Fibroblast of lung (primary cell): ENCODE data around the gene GSE1. TPM values are rescaled to one million over a fixed set of nuclear protein-coding genes. Genes with fewer than 3 reads are reported as not detected.
A peak's percentile ranks its signal among the peaks of the same experiment; 100 is the strongest.

ENCODE experiments used
- DNase-seq, 2 donors: peaks; one replicate each; pipeline versions ENCODE4 v3.0.0 to v3.0.0-alpha.2; 2010; ENCODE audit warnings: low read depth in 2 of 2
- H2AFZ ChIP-seq: 2 replicates; pipeline ENCODE4 v1.5.1; 2012; ENCODE audit warnings: low read length, control low read depth, inconsistent platforms
- H3K27ac ChIP-seq: 2 replicates; pipeline ENCODE4 v1.5.1; 2011; ENCODE audit warnings: low read length, control low read depth; ENCODE audit not compliant: insufficient read depth
- H3K27me3 ChIP-seq: 2 replicates; pipeline ENCODE4 v1.5.1; 2011; ENCODE audit warnings: mild to moderate bottlenecking, low read length; ENCODE audit not compliant: control insufficient read depth, insufficient read depth
- H3K36me3 ChIP-seq: 2 replicates; pipeline ENCODE4 v1.5.1; 2011; ENCODE audit warnings: low read length; ENCODE audit not compliant: control insufficient read depth, insufficient read depth
- H3K4me1 ChIP-seq: 2 replicates; pipeline ENCODE4 v1.5.1; 2011; ENCODE audit warnings: low read length; ENCODE audit not compliant: control insufficient read depth, insufficient read depth; ENCODE audit errors: extremely low read depth
- H3K4me2 ChIP-seq: 2 replicates; pipeline ENCODE4 v1.5.1; 2011; ENCODE audit warnings: low read length, control low read depth; ENCODE audit not compliant: insufficient read depth; ENCODE audit errors: extremely low read depth
- H3K4me3 ChIP-seq, 4 experiments: fragments of 200-600 bp in 1 of 4; sonication (generic) in 1 of 4; replicated peaks in 1 of 4; 2 replicates each; pipeline ENCODE4 v1.5.1; 2011 to 2016; ENCODE audit warnings: low read length in 4 of 4, low read depth in 3 of 4, mild to moderate bottlenecking in 3 of 4, control low read depth in 2 of 4, inconsistent platforms in 1 of 4, mixed read lengths in 1 of 4; ENCODE audit not compliant: insufficient read depth in 1 of 4; ENCODE audit errors: control extremely low read depth in 1 of 4
- H3K79me2 ChIP-seq: 2 replicates; pipeline ENCODE4 v1.5.1; 2012; ENCODE audit warnings: mild to moderate bottlenecking, low read length, inconsistent platforms; ENCODE audit not compliant: control insufficient read depth, insufficient read depth
- H3K9ac ChIP-seq: 2 replicates; pipeline ENCODE4 v1.5.1; 2011; ENCODE audit warnings: mild to moderate bottlenecking, low read length, control low read depth; ENCODE audit not compliant: insufficient read depth
- H3K9me3 ChIP-seq: 2 replicates; pipeline ENCODE4 v1.5.1; 2012; ENCODE audit warnings: low read depth, low read length; ENCODE audit not compliant: control insufficient read depth, insufficient read depth
- H4K20me1 ChIP-seq: 2 replicates; pipeline ENCODE4 v1.5.1; 2011; ENCODE audit warnings: low read length; ENCODE audit not compliant: control insufficient read depth, insufficient read depth; ENCODE audit errors: extremely low read depth
- EZH2 ChIP-seq: IDR thresholded peaks from 2 replicates; pipeline ENCODE4 v1.5.1; 2012; ENCODE audit warnings: low read length, control low read depth, mild to moderate bottlenecking; ENCODE audit errors: missing control alignments
- polyA plus RNA-seq, 2 donors: library from polyadenylated mRNA; depleted of rRNA in 1 of 2; stranded (reverse) in 1 of 2; unstranded in 1 of 2; fragments of >200 nt; gene quantifications; 2 replicates each; pipeline ENCODE4 v1.2.1, GENCODE V29; 2011 to 2012; ENCODE audit warnings: missing spikeins in 1 of 2
- total RNA-seq: library from RNA; depleted of rRNA; stranded (reverse); fragments of >200 nt; gene quantifications from 2 replicates; pipeline ENCODE4 v1.2.1, GENCODE V29; 2014
- TF ChIP-seq, protein P1 (sequence below), 2 donors: IDR thresholded peaks in 1 of 2; conservative IDR thresholded peaks in 1 of 2; 1 replicate in 1 of 2; 2 replicates in 1 of 2; pipeline ENCODE4 v1.5.1; 2011 to 2012; ENCODE audit warnings: low read length in 2 of 2, control low read depth in 1 of 2, inconsistent platforms in 1 of 2, low read depth in 1 of 2, mild to moderate bottlenecking in 1 of 2

The GSE1 gene
- total and polyA plus RNA-seq, 2 donors (not counting 1 experiment from before 2014, with no cell fraction given) = 11.0 to 35.7 TPM

DNA sequence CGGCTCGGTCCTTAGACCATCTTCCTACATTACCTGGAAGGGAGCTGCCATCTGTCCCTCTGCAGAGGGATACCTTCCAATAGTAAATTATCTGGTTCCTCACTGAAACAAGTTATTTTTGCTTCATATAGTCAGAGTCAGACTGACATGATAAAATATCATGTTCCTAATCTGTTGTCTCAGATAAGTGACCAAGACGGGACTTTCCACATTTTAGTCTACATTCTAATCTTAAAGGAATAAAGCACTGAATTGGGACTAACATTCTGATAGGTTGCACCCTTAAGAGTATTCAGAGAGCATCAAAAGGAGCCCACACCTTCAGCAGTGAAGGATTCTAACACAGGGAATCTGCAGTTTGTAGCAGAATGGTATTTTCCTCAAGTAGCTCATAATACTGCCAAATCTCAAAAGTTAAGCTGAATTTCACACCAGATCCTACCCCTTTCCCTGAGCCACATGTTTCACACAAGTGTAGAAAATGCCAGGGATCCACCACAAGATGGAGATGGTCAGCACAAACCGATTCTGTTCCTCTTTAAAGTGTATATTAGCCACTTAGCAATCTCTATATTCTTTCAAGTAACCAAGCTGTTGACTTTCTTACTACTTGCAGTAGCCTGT lies 62.2 kb downstream of the GSE1 start:
- peak; percentile 17 to 59 for DNase-seq
- Histone ChIP-seq H3K9ac (no peak overlapping the region), H3K27ac (no peak overlapping the region), H3K36me3 (peaks cover 10% of the 10 kb centered on the region), H3K9me3 (no peaks in the 10 kb centered on the region), H2AFZ (no peak overlapping the region), H3K4me3 (no peak overlapping the region), H3K79me2 (no peaks in the 10 kb centered on the region), H4K20me1 (no peaks in the 10 kb centered on the region), H3K27me3 (no peaks in the 10 kb centered on the region), H3K4me2 (no peak overlapping the region), H3K4me1 (peaks cover 10% of the 10 kb centered on the region)
- no peak for TF ChIP-seq EZH2
- TF ChIP-seq, protein P1, sequence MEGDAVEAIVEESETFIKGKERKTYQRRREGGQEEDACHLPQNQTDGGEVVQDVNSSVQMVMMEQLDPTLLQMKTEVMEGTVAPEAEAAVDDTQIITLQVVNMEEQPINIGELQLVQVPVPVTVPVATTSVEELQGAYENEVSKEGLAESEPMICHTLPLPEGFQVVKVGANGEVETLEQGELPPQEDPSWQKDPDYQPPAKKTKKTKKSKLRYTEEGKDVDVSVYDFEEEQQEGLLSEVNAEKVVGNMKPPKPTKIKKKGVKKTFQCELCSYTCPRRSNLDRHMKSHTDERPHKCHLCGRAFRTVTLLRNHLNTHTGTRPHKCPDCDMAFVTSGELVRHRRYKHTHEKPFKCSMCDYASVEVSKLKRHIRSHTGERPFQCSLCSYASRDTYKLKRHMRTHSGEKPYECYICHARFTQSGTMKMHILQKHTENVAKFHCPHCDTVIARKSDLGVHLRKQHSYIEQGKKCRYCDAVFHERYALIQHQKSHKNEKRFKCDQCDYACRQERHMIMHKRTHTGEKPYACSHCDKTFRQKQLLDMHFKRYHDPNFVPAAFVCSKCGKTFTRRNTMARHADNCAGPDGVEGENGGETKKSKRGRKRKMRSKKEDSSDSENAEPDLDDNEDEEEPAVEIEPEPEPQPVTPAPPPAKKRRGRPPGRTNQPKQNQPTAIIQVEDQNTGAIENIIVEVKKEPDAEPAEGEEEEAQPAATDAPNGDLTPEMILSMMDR (conservative IDR thresholded peaks at IDR 0.05 in 1 of 2, IDR thresholded peaks at IDR 0.05 in 1 of 2; ENCODE audit: low read depth in 1 of 2, low read length in 2 of 2) = peak; percentile 52 to 67

DNA sequence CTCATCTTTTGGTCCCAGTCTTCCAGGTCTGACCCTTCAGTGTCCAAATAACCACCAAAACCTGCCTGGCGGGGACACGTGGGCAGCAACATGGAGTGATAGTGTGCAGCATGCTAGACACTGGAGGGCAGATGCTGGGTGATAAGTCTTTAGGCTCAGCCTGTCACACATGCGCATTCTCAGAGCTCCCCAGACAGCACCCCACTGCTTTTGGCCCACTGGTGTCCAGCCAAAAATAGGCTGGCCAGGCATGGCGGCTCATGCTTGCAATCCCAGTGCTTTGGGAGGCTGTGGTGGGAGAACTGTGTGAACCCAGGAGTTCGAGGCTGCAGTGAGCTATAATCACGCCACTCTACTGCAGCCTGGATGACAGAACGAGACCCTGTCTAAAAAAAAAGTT lies 63.3 kb downstream of the GSE1 start:
- no peak overlapping the region for H3K27ac ChIP-seq
- H3K9me3 ChIP-seq = no peaks in the 10 kb centered on the region
- no peak overlapping the region for H3K9ac ChIP-seq
- no peak overlapping the region for H3K4me3 ChIP-seq
- H2AFZ ChIP-seq = no peak overlapping the region
- H3K79me2 ChIP-seq = no peaks in the 10 kb centered on the region
- H3K4me1 ChIP-seq = peaks cover 10% of the 10 kb centered on the region
- no peaks in the 10 kb centered on the region for H3K27me3 ChIP-seq
- no peak for DNase-seq
- no peak overlapping the region for H3K4me2 ChIP-seq
- H3K36me3 ChIP-seq = peaks cover 11% of the 10 kb centered on the region
- no peaks in the 10 kb centered on the region for H4K20me1 ChIP-seq
- no peak for TF ChIP-seq EZH2
- TF ChIP-seq, protein P1 (conservative IDR thresholded peaks at IDR 0.05 in 1 of 2, IDR thresholded peaks at IDR 0.05 in 1 of 2; ENCODE audit: low read depth in 1 of 2, low read length in 2 of 2) = no peak

DNA sequence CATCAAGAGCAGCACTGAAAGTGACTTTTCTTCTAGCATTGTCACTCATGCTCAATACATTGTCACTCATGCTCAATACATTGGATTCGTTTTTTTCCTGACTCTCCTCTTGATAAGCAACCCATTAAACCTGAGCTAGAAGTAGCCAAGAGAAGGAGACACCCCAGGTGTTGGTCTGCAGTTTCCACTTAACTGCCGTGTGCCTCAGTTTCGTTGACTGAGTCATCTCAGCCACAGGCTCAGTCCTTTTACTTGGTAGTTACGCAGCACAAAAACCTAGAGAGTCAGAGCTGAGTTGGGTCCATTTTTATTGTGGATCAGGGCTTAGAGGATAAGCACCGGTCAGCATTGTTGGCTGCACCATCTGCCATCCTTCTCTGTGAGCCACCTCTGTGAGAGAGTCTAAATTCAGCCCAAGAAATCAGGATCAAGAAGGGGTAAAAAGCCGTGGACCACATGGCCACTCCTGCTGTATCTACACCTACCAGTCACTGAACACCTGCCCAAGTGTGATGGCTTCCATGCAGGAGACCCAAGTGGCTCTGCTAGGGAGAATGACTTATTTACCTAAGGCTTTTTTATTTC lies 64.4 kb downstream of the GSE1 start:
- no peak for TF ChIP-seq EZH2
- TF ChIP-seq, protein P1 (conservative IDR thresholded peaks at IDR 0.05 in 1 of 2, IDR thresholded peaks at IDR 0.05 in 1 of 2; ENCODE audit: low read depth in 1 of 2, low read length in 2 of 2) = no peak
- Histone ChIP-seq H3K4me1 (peaks cover 10% of the 10 kb centered on the region), H4K20me1 (no peaks in the 10 kb centered on the region), H2AFZ (no peak overlapping the region), H3K9ac (no peak overlapping the region), H3K27me3 (no peaks in the 10 kb centered on the region), H3K9me3 (no peaks in the 10 kb centered on the region), H3K4me3 (no peak overlapping the region), H3K79me2 (no peaks in the 10 kb centered on the region), H3K27ac (no peak overlapping the region), H3K36me3 (peaks cover 6% of the 10 kb centered on the region), H3K4me2 (no peak overlapping the region)
- DNase-seq = no peak
